Gastroesophageal sphincter (tissue), 3 donors: Measurements from ENCODE around the gene IL1RL1.

ENCODE experiments used
- EP300 ChIP-seq: sonication (generic); formaldehyde crosslinking; IDR thresholded peaks from one replicate; pipeline ENCODE4 v1.6.1; 2017; ENCODE audit warnings: antibody characterized with exemption, mild to moderate bottlenecking
- POLR2A ChIP-seq, 2 donors: fragments of 450-650 bp; IDR thresholded peaks; one replicate each; pipeline ENCODE4 v1.6.1; 2017; ENCODE audit warnings: antibody characterized with exemption in 2 of 2, mild to moderate bottlenecking in 2 of 2, moderate library complexity in 1 of 2
- POLR2AphosphoS5 ChIP-seq: sonication (generic); formaldehyde crosslinking; IDR thresholded peaks from one replicate; pipeline ENCODE4 v1.6.1; 2017; ENCODE audit warnings: antibody characterized with exemption
- TF ChIP-seq, protein P1 (sequence below), 4 experiments: fragments of 200-600 bp in 2 of 4; fragments of 450-650 bp in 2 of 4; sonication (generic) in 1 of 4; IDR thresholded peaks; one replicate each; pipeline ENCODE4 v1.5.1; 2017 to 2019; ENCODE audit warnings: antibody characterized with exemption in 4 of 4, mild to moderate bottlenecking in 2 of 4, moderate library complexity in 2 of 4

GRCh38 chr2:102392942-102393341, 81.6 kb downstream of the IL1RL1 start:
- TF ChIP-seq, protein P1, sequence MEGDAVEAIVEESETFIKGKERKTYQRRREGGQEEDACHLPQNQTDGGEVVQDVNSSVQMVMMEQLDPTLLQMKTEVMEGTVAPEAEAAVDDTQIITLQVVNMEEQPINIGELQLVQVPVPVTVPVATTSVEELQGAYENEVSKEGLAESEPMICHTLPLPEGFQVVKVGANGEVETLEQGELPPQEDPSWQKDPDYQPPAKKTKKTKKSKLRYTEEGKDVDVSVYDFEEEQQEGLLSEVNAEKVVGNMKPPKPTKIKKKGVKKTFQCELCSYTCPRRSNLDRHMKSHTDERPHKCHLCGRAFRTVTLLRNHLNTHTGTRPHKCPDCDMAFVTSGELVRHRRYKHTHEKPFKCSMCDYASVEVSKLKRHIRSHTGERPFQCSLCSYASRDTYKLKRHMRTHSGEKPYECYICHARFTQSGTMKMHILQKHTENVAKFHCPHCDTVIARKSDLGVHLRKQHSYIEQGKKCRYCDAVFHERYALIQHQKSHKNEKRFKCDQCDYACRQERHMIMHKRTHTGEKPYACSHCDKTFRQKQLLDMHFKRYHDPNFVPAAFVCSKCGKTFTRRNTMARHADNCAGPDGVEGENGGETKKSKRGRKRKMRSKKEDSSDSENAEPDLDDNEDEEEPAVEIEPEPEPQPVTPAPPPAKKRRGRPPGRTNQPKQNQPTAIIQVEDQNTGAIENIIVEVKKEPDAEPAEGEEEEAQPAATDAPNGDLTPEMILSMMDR (IDR thresholded peaks at IDR 0.05), result no peak
- TF ChIP-seq POLR2A (IDR thresholded peaks at IDR 0.05) (no peak), EP300 (no peak), POLR2AphosphoS5 (no peak)
